Hepatic stellate cell (primary cell): ENCODE results near the gene DEK.
"Not testable (repeated sequence)": the region's sequence is repeated elsewhere in the genome, so short reads cannot be mapped to it uniquely, and the experiment has no call there.

ENCODE experiments used
- DNase-seq: peaks from one replicate; pipeline ENCODE4 v3.0.0; 2011; ENCODE audit warnings: low spot score

The DEK gene

DNA sequence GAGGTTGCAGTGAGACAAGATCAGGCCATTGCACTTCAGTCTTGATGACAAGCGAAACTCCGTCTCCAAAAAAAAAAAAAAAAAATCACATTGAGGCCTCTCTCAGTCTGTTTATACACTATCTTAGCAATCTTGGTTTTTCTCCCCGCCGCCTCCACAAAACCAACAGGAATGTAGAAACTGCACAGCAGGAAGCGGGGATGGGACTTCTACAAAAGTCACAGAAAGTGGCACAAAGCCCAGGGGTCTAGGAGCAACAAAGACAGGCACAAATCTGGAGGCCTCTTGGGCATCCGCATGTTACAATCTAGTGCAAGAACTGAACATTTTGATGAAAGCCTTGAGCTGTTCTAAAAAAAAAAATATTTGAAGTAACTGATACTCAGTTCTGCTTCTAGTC is 60.5 kb downstream of the DEK start:
- DNase-seq, result no peak

DNA sequence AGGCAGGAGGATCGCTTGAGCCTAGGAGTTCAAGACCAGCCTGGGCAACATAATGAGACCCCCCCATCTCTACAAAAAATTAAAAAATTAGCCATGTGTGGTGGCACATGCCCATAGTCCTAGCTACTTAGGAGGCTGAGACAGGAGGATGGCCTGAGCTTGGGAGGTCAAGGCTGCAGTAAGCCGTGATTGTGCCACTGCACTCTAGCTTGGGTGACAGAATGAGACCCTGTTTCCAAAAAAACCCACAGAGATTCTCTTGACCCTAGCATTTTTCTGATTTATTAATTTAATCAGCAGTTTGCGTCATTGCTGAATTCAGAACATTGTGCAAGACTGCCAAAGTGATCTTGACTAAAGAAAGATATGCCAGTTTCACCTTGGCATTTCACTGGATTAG is 72.3 kb downstream of the DEK start:
- DNase-seq, result no peak

DNA sequence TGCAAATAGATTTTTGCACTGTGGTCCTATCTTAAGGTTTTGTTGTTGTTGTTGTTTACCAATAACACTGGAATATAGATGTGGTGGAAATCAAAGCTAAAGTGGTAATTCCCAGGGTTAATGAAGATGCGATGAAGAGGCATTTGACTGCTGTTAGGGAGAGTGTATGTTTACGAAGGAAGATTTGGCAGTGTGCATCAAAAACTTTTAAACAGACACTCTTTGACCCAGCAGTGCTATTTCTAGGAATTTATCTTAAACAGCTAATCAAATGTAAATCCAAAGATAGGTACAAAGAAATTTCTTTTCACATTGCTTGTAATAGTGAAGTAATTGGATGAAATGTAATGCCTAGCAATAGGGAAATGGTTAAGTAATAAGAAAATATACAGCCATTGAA is 75.1 kb downstream of the DEK start:
- DNase-seq, result no peak

DNA sequence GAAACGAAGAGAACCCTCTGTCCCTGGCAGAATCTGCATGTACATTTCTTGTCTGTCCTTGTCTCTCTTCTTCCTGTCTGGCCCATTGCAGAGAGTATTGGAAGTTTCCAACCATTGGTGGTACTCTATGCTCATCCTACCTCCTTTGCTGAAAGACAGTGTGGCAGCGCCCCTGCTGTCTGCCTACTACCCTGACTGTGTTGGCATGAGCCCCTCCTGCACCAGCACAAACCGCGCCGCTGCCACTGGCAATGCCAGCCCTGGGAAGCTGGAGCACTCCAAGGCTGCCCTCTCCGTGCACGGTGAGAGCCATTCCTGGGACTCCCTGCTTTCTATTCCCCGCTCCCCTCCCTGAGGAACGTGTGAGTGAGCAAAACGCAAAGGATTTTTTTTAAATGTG is 76.6 kb downstream of the DEK start:
- DNase-seq, result no peak

DNA sequence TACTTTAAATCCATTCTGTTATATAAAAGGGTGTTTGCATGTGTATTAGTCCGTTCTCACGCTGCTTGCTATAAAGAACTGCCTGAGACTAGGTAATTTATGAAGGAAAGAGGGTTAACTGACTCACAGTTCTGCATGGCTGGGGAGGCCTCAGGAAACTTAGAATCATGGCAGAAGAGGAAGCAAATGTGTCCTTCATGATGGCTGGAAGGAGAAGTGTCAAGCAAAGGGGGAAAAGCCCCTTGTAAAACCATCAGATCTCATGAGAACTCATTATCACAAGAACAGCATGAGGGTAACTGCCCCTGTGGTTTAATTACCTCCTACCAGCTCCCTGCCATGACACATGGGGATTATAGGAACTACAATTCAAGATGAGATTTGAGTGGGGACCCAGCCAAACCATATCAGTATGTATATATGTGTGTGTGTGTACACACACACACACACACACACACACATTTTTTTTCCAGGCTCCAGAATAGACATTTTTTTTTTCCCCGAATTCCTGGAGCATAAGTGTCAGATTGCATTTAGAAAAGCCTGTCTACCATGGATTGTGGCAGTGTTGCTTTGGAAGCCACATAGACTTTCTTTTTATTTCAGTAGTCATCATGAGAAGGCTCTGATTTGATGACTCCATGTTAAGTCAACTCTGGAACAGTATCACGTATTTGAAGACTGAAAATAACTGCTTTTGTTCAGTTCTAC is 77.6 kb downstream of the DEK start:
- DNase-seq, result no peak

DNA sequence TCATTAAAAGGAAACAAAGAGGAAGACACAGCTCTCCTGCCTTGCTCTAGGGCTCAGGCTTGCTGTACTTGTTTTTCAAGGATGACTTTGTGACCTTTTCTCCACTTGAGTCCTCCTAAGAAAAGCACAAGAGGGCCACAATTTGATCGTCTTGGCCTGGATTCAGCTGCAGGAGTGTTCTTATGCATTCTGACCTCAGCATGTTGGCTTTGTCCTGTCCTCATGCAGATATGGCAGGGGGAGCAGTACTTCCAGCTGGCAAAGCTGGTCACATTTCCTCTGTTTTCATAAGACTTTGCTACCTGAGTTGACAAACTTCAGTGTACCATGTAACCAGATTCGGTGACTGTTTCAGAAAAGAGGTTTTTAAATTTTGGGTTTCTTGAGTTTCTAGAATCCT is 78.3 kb downstream of the DEK start:
- no peak for DNase-seq

DNA sequence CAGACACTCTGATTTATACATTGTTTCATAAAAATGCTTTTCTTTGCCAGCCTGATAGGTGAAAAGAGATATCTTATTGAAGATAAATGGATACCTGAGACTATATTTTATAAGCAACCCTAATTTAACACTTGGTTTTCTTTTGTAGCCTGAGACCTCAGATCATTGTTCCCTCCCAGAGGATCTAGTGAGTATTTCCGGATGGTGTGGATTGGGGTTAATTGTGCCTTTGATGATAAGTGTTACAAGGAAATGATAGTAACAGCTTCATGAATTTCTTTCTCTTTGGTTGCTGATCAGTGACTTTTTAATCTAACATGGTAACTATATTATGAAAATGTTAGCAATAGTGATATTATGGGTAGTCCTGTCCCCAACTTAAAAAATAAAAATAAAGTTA is 78.7 kb downstream of the DEK start:
- no peak for DNase-seq

DNA sequence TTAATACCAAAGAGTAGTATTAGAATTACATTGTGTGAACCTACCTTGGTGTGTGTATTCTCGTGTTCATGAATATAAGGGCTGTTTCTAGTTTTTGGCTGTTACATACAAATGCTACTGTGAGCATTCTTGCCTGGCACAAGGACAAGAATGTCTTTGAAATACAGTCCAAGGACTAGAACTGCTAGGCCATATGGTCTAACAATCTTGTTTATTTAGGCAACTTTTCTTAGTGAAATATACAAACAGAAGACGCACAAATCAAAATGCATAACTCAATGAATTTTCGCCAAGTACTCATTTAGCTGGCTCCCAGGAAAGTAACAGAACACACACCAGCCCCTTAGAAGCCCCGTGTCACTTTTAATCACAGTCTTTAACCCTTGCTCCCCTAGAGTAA is 80.6 kb downstream of the DEK start:
- no peak for DNase-seq

DNA sequence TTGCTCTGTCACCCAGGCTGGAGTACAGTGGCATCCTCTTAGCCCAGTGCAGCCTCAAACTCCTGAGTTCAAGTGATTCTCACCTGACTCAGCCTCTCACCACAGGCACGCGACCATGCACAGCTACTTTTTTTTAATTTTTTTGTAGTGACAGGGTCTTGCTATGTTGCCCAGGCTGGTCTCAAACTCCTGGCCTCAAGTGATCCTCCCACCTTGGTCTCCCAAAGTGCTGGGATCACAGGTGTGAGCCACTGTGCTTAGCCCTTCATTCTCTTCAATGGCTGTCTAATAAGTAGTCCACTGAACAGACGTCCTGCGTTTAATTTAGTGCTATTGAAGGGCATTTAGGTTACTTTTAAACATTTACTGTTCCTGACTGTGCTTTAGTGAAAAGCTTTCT is 81.8 kb downstream of the DEK start:
- DNase-seq, result no peak

DNA sequence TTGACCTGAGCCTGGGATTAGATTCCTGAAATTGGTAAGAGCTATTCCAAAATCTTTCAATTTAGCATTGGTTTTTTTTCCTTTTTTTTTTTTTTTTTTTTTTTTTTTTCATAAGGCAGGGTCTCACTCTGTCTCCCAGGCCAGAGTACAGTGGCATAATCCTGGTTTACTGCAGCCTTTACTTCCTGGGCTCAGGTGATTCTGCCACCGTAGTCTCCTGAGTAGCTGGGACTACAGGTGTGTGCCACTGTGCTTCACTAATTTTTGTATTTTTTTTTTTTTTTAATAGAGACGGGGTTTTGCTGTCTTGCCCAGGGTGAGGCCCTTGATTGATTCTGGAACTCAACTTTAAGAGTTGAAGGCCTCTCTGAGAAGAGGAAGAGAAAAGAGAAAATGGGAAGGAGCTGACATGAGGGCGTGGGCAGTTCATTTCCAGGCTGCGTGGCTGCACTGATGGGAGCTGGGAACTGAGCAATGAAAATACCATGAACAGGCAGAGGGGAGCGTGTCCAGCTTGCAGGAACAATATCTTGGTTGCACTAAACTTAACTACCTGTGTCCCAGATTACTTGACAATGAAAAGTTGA is 84.5 kb downstream of the DEK start:
- no peak for DNase-seq

DNA sequence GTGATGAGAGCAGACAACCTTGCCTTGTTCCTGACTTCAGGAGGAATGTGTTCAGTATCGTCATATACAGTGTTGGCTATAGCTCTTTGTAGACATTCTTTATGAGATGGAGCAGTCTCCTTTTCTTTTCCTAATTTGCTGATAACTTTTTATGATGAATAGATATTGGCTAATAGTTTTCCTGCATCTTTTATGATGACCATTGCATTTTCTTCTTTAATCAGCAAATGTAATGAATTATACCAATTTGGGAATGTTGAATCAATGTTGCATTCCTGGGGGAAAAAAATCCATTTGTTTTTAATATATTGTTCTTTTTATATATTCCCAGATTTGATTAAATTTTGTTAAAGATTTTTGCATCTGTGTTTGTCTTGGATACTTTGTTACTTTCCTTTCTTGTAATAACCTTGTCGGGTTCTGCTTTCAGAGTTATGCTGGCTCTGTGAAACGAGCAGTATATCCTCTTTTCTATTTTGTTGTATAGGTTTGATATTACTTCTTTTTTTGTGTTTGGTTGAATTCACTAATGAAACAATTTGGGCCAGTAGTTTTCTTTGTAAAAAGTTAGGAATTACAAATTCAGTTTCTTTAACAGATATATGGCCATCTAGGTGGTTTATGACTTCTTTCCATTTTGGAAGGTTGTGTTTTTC is 85.2 kb downstream of the DEK start:
- no peak for DNase-seq

DNA sequence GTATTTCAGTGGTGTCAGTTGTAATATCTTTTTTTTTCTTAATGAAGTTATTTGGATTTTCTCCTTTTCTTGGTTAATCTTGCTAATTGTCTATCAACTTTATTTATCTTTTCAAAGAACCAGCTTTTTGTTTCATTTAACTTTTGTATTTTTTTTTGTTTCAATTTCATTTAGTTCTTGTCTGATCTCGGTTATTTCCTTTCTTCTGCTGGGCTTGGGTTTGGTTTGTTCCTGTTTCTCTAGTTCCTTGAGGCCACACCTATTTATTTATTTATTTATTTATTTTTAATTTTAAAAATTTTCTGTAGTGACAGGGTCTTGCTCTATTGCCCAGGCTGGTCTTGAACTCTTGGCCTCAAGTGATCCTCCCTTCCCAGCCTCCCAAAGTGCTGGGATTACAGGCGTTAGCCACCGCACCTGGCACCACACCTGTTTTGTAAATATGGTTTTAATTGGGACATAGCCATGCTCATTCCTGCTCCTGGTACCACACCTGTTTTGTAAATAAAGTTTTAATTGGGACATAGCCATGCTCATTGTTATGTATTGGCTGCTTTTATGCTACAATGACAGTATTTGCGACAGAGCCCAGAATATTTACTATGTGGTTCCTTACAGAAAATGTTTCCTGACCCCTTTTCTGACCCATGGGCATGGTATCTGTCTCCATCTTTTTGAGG is 86.9 kb downstream of the DEK start:
- no peak for DNase-seq

DNA sequence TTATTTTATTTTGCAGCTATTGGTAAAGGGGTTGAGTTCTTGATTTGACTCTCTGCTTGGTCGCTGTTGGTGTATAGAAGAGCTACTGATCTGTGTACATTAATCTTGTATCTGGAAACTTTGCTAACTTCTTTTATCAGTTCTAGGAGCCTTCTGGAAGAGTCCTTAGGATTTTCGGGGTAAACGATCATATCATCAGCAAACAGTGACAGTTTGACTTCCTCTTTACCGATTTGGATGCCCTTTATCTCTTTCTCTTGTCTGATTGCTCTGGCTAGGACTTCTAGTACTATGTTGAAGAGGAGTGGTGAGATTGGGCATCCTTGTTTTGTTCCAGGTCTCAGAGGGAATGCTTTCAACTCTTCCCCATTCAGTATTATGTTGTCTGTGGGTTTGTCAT is 88.1 kb downstream of the DEK start:
- not testable (repeated sequence) for DNase-seq
